WI38 (cell line): Measurements from ENCODE around the gene ACSL3.

ENCODE experiments used
- H3K4me3 ChIP-seq: 2 replicates; pipeline ENCODE4 v1.5.1; 2011; ENCODE audit warnings: low read depth, mild to moderate bottlenecking, control low read depth, low read length
- CTCF ChIP-seq: IDR thresholded peaks from 2 replicates; pipeline ENCODE4 v1.5.1; 2012; ENCODE audit warnings: low read depth, mild to moderate bottlenecking, control low read depth, low read length

The ACSL3 gene

GRCh38 chr2:222827417-222827816, 33.4 kb upstream of the ACSL3 start:
- no peak for TF ChIP-seq CTCF
- no peak overlapping the region for H3K4me3 ChIP-seq

- TF ChIP-seq CTCF = no peak
- H3K4me3 ChIP-seq = no peak overlapping the region
These were observed 32.3 kb upstream of the ACSL3 start for GRCh38 chr2:222828572-222828971.

- no peak for TF ChIP-seq CTCF
These were observed 30.7 kb upstream of the ACSL3 start for GRCh38 chr2:222830164-222830563.

GRCh38 chr2:222833410-222833809, 27.4 kb upstream of the ACSL3 start:
- no peak for TF ChIP-seq CTCF
- H3K4me3 ChIP-seq = no peak overlapping the region

More at GRCh38 chr2:222830164-222830563, 30.7 kb upstream of the ACSL3 start:
- H3K4me3 ChIP-seq = no peak overlapping the region

- no peak for TF ChIP-seq CTCF
- no peak overlapping the region for H3K4me3 ChIP-seq
These were observed 25.6 kb upstream of the ACSL3 start for GRCh38 chr2:222835143-222835822.

GRCh38 chr2:222835823-222836151, 25.0 kb upstream of the ACSL3 start:
- H3K4me3 ChIP-seq = no peak overlapping the region

GRCh38 chr2:222837643-222838056, 23.2 kb upstream of the ACSL3 start:
- H3K4me3 ChIP-seq = no peak overlapping the region
- TF ChIP-seq CTCF = no peak

More at GRCh38 chr2:222835823-222836151, 25.0 kb upstream of the ACSL3 start:
- TF ChIP-seq CTCF = no peak
